Measurements from ENCODE around the gene ADGRB3.

- no peak for TF ChIP-seq CTCF (IDR thresholded peaks at IDR 0.05)
- no peak for TF ChIP-seq EP300 (IDR thresholded peaks at IDR 0.05; ENCODE audit: borderline replicate concordance in 1 of 2, low read depth in 1 of 2, low read length in 1 of 2)
- no peak for TF ChIP-seq FOXM1 (IDR thresholded peaks at IDR 0.05; ENCODE audit: low read depth)
- no peak; the same call in 1 of the 2 replicates for TF ChIP-seq SMC3 (IDR thresholded peaks at IDR 0.05; ENCODE audit: low read depth, low read length)
- TF ChIP-seq ELF1 (IDR thresholded peaks at IDR 0.05) = no peak
- no peak for TF ChIP-seq TCF12 (IDR thresholded peaks at IDR 0.05)
- no peak for TF ChIP-seq POLR2AphosphoS5 (IDR thresholded peaks at IDR 0.05; ENCODE audit: low read depth, low read length)
- TF ChIP-seq CHD2 (IDR thresholded peaks at IDR 0.05; ENCODE audit: low read length, partially characterized antibody) = peak; percentile 31
- TF ChIP-seq EZH2phosphoT487 (IDR thresholded peaks at IDR 0.05; ENCODE audit: borderline replicate concordance, low read depth) = no peak
- no peak for TF ChIP-seq NRF1 (IDR thresholded peaks at IDR 0.05; ENCODE audit: low read depth, low read length)
These were observed 597.9 kb downstream of the ADGRB3 start for GRCh38 chr6:69232911-69233448.
